HepG2 (cell line): ENCODE measurements around the gene SHLD1. TPM values are rescaled to one million over a fixed set of nuclear protein-coding genes. Genes with fewer than 3 reads are reported as not detected.

ENCODE experiments used
- CREB1 ChIP-seq, 2 experiments: fragments of 450-650 bp in 1 of 2; IDR thresholded peaks; 2 replicates each; pipeline ENCODE4 v1.6.1; 2016 to 2017; ENCODE audit warnings: control low read depth in 1 of 2, mild to moderate bottlenecking in 1 of 2, missing compliant biosample characterization in 1 of 2, missing genetic modification characterization in 1 of 2
- ESRRA ChIP-seq: sonication (generic); formaldehyde crosslinking; IDR thresholded peaks from 2 replicates; pipeline ENCODE4 v1.5.1; 2020; ENCODE audit warnings: mild to moderate bottlenecking, low read depth, missing genetic modification reagents
- FIP1L1 ChIP-seq: fragments of 200-400 bp; formaldehyde crosslinking; IDR thresholded peaks from 2 replicates; pipeline ENCODE4 v1.6.1; 2018; ENCODE audit warnings: low read depth, mild to moderate bottlenecking, low read length, moderate library complexity, borderline replicate concordance; ENCODE audit not compliant: insufficient read depth
- GABPB1 ChIP-seq: IDR thresholded peaks from 2 replicates; pipeline ENCODE4 v1.6.1; 2016; ENCODE audit warnings: mild to moderate bottlenecking, missing genetic modification reagents, moderate library complexity, missing compliant biosample characterization
- IRF2 ChIP-seq: IDR thresholded peaks from 2 replicates; pipeline ENCODE4 v1.6.1; 2018; ENCODE audit warnings: missing genetic modification reagents, missing compliant biosample characterization
- JUNB ChIP-seq: sonication (generic); formaldehyde crosslinking; IDR thresholded peaks from 2 replicates; pipeline ENCODE4 v1.8.0; 2022; ENCODE audit warnings: missing genetic modification reagents, mild to moderate bottlenecking, borderline replicate concordance
- KDM1A ChIP-seq: IDR thresholded peaks from 2 replicates; pipeline ENCODE4 v1.6.1; 2016; ENCODE audit warnings: missing compliant biosample characterization
- KLF6 ChIP-seq: IDR thresholded peaks from 2 replicates; pipeline ENCODE4 v1.8.0; 2016; ENCODE audit warnings: missing biosample characterization, missing genetic modification reagents
- MED1 ChIP-seq: sonication (generic); formaldehyde crosslinking; IDR thresholded peaks from 2 replicates; pipeline ENCODE4 v1.4.0; 2020; ENCODE audit warnings: missing genetic modification reagents
- MTF2 ChIP-seq: sonication (generic); formaldehyde crosslinking; IDR thresholded peaks from 2 replicates; pipeline ENCODE4 v1.5.0; 2020; ENCODE audit warnings: missing genetic modification reagents, borderline replicate concordance
- NFIB ChIP-seq: sonication (generic); formaldehyde crosslinking; IDR thresholded peaks from 2 replicates; pipeline ENCODE4 v1.9.0; 2021; ENCODE audit warnings: missing genetic modification reagents, mild to moderate bottlenecking, borderline replicate concordance
- NFYB ChIP-seq: sonication (generic); formaldehyde crosslinking; IDR thresholded peaks from 2 replicates; pipeline ENCODE4 v1.4.0; 2020; ENCODE audit warnings: missing genetic modification reagents
- NPAS2 ChIP-seq: sonication (generic); formaldehyde crosslinking; IDR thresholded peaks from 2 replicates; pipeline ENCODE4 v1.8.0; 2022; ENCODE audit warnings: mild to moderate bottlenecking, missing genetic modification reagents, borderline replicate concordance
- PATZ1 ChIP-seq: sonication (generic); formaldehyde crosslinking; IDR thresholded peaks from 2 replicates; pipeline ENCODE4 v1.4.0; 2020; ENCODE audit warnings: missing genetic modification reagents
- RARA ChIP-seq: IDR thresholded peaks from 2 replicates; pipeline ENCODE4 v1.6.1; 2016; ENCODE audit warnings: missing genetic modification reagents, missing compliant biosample characterization
- SMAD3 ChIP-seq: sonication (generic); formaldehyde crosslinking; IDR thresholded peaks from 2 replicates; pipeline ENCODE4 v1.4.0; 2020; ENCODE audit warnings: missing genetic modification reagents
- SMC3 ChIP-seq: IDR thresholded peaks from 2 replicates; pipeline ENCODE4 v1.6.1; 2011; ENCODE audit warnings: low read length, improper control_type of control experiment
- TCF12 ChIP-seq, 2 experiments: fragments of 450-650 bp in 1 of 2; sonication (generic) in 1 of 2; formaldehyde crosslinking in 1 of 2; IDR thresholded peaks; 2 replicates each; pipeline versions ENCODE4 v1.6.1 to v1.8.0; 2017 to 2022; ENCODE audit warnings: antibody characterized with exemption in 1 of 2, mild to moderate bottlenecking in 1 of 2, missing genetic modification reagents in 1 of 2, moderate library complexity in 1 of 2
- TOPORS ChIP-seq: sonication (generic); formaldehyde crosslinking; IDR thresholded peaks from 2 replicates; pipeline ENCODE4 v1.8.0; 2023; ENCODE audit warnings: mild to moderate bottlenecking, missing genetic modification reagents
- U2AF1 ChIP-seq: fragments of 200-400 bp; formaldehyde crosslinking; optimal IDR thresholded peaks from 2 replicates; pipeline ENCODE3; 2017; ENCODE audit warnings: mild to moderate bottlenecking, low read depth, low read length
- ZNF121 ChIP-seq: sonication (generic); formaldehyde crosslinking; IDR thresholded peaks from 2 replicates; pipeline ENCODE4 v1.5.0; 2020; ENCODE audit warnings: mild to moderate bottlenecking, missing genetic modification reagents
- ZNF232 ChIP-seq: sonication (generic); formaldehyde crosslinking; IDR thresholded peaks from 2 replicates; pipeline ENCODE4 v1.4.0; 2020; ENCODE audit warnings: missing genetic modification reagents, borderline replicate concordance
- ZNF235 ChIP-seq: sonication (generic); formaldehyde crosslinking; IDR thresholded peaks from 2 replicates; pipeline ENCODE4 v1.8.1; 2023; ENCODE audit warnings: mild to moderate bottlenecking, missing genetic modification reagents, borderline replicate concordance
- ZNF34 ChIP-seq: sonication (generic); formaldehyde crosslinking; IDR thresholded peaks from 2 replicates; pipeline ENCODE4 v1.4.0; 2020; ENCODE audit warnings: mild to moderate bottlenecking, missing genetic modification reagents, borderline replicate concordance
- ZSCAN29 ChIP-seq: sonication (generic); formaldehyde crosslinking; conservative IDR thresholded peaks from 2 replicates; pipeline ENCODE4 v1.4.0; 2020; ENCODE audit warnings: mild to moderate bottlenecking, missing genetic modification reagents
- ZXDC ChIP-seq: sonication (generic); formaldehyde crosslinking; IDR thresholded peaks from 2 replicates; pipeline ENCODE4 v1.5.0; 2020; ENCODE audit warnings: mild to moderate bottlenecking, missing genetic modification reagents
- polyA plus RNA-seq, 8 experiments: library from polyadenylated mRNA; depleted of rRNA in 3 of 8; stranded (reverse) in 7 of 8; unstranded in 1 of 8; fragments of >200 nt; fragmentation: Illumina TruSeq in 4 of 8; extraction: Trizol in 4 of 8; gene quantifications; 2 replicates each; pipeline versions ENCODE4 v1.2.1 to v1.2.3, GENCODE V29; 2011 to 2016; ENCODE audit warnings: low read depth in 4 of 8, missing spikeins in 1 of 8, mixed read lengths in 1 of 8; ENCODE audit not compliant: insufficient read depth in 1 of 8
- total RNA-seq, 5 experiments: library from RNA; depleted of rRNA; stranded (reverse); fragments of >200 nt; fragmentation: Illumina TruSeq; extraction: Trizol; gene quantifications; 2 replicates each; pipeline ENCODE4 v1.2.3, GENCODE V29; 2016; ENCODE audit warnings: low read depth in 1 of 5
- TF ChIP-seq, protein P1 (sequence below): sonication (generic); formaldehyde crosslinking; IDR thresholded peaks from 2 replicates; pipeline ENCODE4 v1.4.0; 2020; ENCODE audit warnings: missing genetic modification reagents

Gene SHLD1
- total and polyA plus RNA-seq, 2 of the 13 experiments (the other 11 are each of a cell fraction or from before 2014, with no cell fraction given) = 8.9 to 10.0 TPM

- no peak for TF ChIP-seq NFYB (CRISPR knock-in tag)
- TF ChIP-seq KDM1A = no peak
- no peak for TF ChIP-seq NPAS2 (CRISPR knock-in tag)
- TF ChIP-seq MTF2 (CRISPR knock-in tag) = no peak
- peak; percentile 66; the same call in 1 of the 2 replicates for TF ChIP-seq IRF2 (CRISPR knock-in tag)
- TF ChIP-seq KLF6 (CRISPR knock-in tag) = peak; percentile 69; the same call in 1 of the 2 replicates
- no peak for TF ChIP-seq ZNF121 (CRISPR knock-in tag)
- TF ChIP-seq NFIB (CRISPR knock-in tag) = no peak
- TF ChIP-seq PATZ1 (CRISPR knock-in tag) = no peak
- TF ChIP-seq ESRRA (CRISPR knock-in tag) = no peak
- no peak for TF ChIP-seq U2AF1
- no peak for TF ChIP-seq JUNB
- no peak for TF ChIP-seq GABPB1 (CRISPR knock-in tag)
- no peak for TF ChIP-seq CREB1 (IDR thresholded peaks at IDR 0.05)
- TF ChIP-seq CREB1 (CRISPR knock-in tag; IDR thresholded peaks at IDR 0.05) = no peak
- no peak for TF ChIP-seq ZXDC (CRISPR knock-in tag)
- no peak for TF ChIP-seq RARA
- TF ChIP-seq MED1 (CRISPR knock-in tag) = peak; percentile 48; the same call in 1 of the 2 replicates
- TF ChIP-seq SMAD3 (CRISPR knock-in tag) = peak; percentile 80
- no peak for TF ChIP-seq ZNF232 (CRISPR knock-in tag)
- no peak for TF ChIP-seq ZNF34
- TF ChIP-seq ZSCAN29 (CRISPR knock-in tag) = 0 out of 2 replicates have a peak, but pooled peaks have one; percentile 35
- TF ChIP-seq, protein P1, sequence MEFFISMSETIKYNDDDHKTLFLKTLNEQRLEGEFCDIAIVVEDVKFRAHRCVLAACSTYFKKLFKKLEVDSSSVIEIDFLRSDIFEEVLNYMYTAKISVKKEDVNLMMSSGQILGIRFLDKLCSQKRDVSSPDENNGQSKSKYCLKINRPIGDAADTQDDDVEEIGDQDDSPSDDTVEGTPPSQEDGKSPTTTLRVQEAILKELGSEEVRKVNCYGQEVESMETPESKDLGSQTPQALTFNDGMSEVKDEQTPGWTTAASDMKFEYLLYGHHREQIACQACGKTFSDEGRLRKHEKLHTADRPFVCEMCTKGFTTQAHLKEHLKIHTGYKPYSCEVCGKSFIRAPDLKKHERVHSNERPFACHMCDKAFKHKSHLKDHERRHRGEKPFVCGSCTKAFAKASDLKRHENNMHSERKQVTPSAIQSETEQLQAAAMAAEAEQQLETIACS (CRISPR knock-in tag) = no peak
- peak; percentile 100 for TF ChIP-seq SMC3
- no peak for TF ChIP-seq ZNF235 (CRISPR knock-in tag)
- TF ChIP-seq TCF12 (IDR thresholded peaks at IDR 0.05) = no peak
- no peak for TF ChIP-seq TCF12 (CRISPR knock-in tag; IDR thresholded peaks at IDR 0.05)
- no peak for TF ChIP-seq TOPORS (CRISPR knock-in tag)
- no peak for TF ChIP-seq FIP1L1
Measured at GRCh38 chr20:5788385-5788895, 38.2 kb downstream of the SHLD1 start (continued).
